Stomach (tissue), 9 donors: ENCODE results near the gene HECA. TPM values are rescaled to one million over a fixed set of nuclear protein-coding genes. Genes with fewer than 3 reads are reported as not detected.

Experiments
- DNase-seq, 2 donors: peaks; one replicate each; pipeline versions ENCODE4 v3.0.0 to v3.0.0-alpha.2; 2013 to 2019
- H3K27ac ChIP-seq, 5 donors: fragments of 200-600 bp in 4 of 5; sonication (generic) in 4 of 5; one replicate each; pipeline ENCODE4 v1.5.1; 2013 to 2019; ENCODE audit warnings: mild to moderate bottlenecking in 1 of 5, moderate library complexity in 1 of 5
- H3K27me3 ChIP-seq, 3 donors: fragments of 200-600 bp; sonication (generic); one replicate each; pipeline ENCODE4 v1.5.1; 2017 to 2019; ENCODE audit warnings: mixed run types in 1 of 3
- H3K36me3 ChIP-seq, 4 donors: fragments of 200-600 bp; sonication (generic); 1 replicate in 3 of 4; 2 replicates in 1 of 4; pipeline ENCODE4 v1.5.1; 2016 to 2019
- H3K4me1 ChIP-seq, 4 donors: fragments of 200-600 bp; sonication (generic); one replicate each; pipeline ENCODE4 v1.5.1; 2016 to 2019
- H3K4me3 ChIP-seq, 4 donors: fragments of 200-600 bp; sonication (generic) in 3 of 4; one replicate each; pipeline ENCODE4 v1.5.1; 2016 to 2019; ENCODE audit warnings: mild to moderate bottlenecking in 1 of 4
- H3K9me3 ChIP-seq, 4 donors: fragments of 200-600 bp; sonication (generic); one replicate each; pipeline ENCODE4 v1.5.1; 2016 to 2019
- EP300 ChIP-seq: sonication (generic); formaldehyde crosslinking; IDR thresholded peaks from one replicate; pipeline ENCODE4 v1.6.1; 2017; ENCODE audit warnings: antibody characterized with exemption
- POLR2A ChIP-seq, 4 donors: fragments of 450-650 bp; IDR thresholded peaks; one replicate each; pipeline ENCODE4 v1.6.1; 2016; ENCODE audit warnings: antibody characterized with exemption in 4 of 4, control low read depth in 2 of 4, mild to moderate bottlenecking in 1 of 4, moderate library complexity in 1 of 4
- POLR2AphosphoS5 ChIP-seq, 3 donors: sonication (generic); formaldehyde crosslinking; IDR thresholded peaks; one replicate each; pipeline ENCODE4 v1.6.1; 2016; ENCODE audit warnings: antibody characterized with exemption in 3 of 3
- whole genome bisulfite sequencing, 5 donors: extraction: QIAGEN DNeasy Blood & Tissue Kit in 3 of 5; methylation state at CpG; one replicate each; pipeline versions ENCODE4 v1.1.5 to v1.1.7; 2013 to 2018; 5-methylcytosine and 5-hydroxymethylcytosine counted together
- intact Hi-C: fragments of 100-400 bp; cut with DNase I; formaldehyde crosslinking; loops from one replicate; pipeline ENCODE4 v1.15.1; 2023; ENCODE audit warnings: low total_unique reads
- polyA plus RNA-seq, 3 donors: library from polyadenylated mRNA; stranded (reverse); fragments of 200-250 nt; gene quantifications; one replicate each; pipeline ENCODE4 v1.2.3, GENCODE V29; 2013
- total RNA-seq, 5 donors: library from RNA; depleted of rRNA; stranded (reverse); fragments of >200 nt; gene quantifications; one replicate each; pipeline versions ENCODE4 v1.1.0 to v1.2.3, GENCODE V29; 2014 to 2016
- TF ChIP-seq, protein P1 (sequence below), 7 experiments: fragments of 450-650 bp in 4 of 7; fragments of 200-600 bp in 3 of 7; sonication (generic) in 3 of 7; IDR thresholded peaks; one replicate each; pipeline ENCODE4 v1.5.1; 2016 to 2019; ENCODE audit warnings: antibody characterized with exemption in 7 of 7, control low read depth in 2 of 7, mild to moderate bottlenecking in 1 of 7
- donor health status: healthy with polysubstance abuse.
- donor health status: Bipolar disorder and iron deficiency.
- donor health status: healthy.

The HECA gene
- total and polyA plus RNA-seq, 8 donors, result 7.6 to 52.1 (median 31.0) TPM

DNA sequence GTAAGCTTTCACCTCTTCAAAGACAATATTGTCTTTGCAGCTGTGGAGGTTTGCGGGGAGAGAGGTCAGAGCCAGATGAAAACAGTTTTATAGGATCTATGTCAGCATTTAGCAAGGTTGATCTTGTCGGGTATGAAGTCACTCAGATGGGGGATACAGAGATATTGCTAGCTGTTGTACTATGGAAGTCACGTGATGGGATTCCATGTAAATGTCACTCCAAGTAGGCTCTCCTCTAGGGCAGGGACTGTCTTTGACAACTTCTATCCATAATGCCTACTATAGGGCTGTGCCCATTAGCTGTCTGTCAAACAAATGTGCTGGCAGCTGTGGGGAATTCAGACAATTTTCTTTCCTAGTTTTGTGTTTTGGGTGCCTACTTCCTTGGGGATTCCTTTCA is 54.8 kb downstream of the HECA start:
- 82 to 91% (median 89%) methylated on average over 3 of the region's 3 CpGs for WGBS, 5 donors
- no peak for DNase-seq
- Histone ChIP-seq H3K9me3 (no peaks in the 10 kb centered on the region), H3K27ac (no peak overlapping the region), H3K36me3 (no peaks in the 10 kb centered on the region), H3K4me1 (no peaks in the 10 kb centered on the region), H3K4me3 (no peak overlapping the region), H3K27me3 (no peaks in the 10 kb centered on the region)
- no peak for TF ChIP-seq EP300
- TF ChIP-seq POLR2AphosphoS5 (IDR thresholded peaks at IDR 0.05), result no peak
- intact Hi-C loops, result no loop called here

DNA sequence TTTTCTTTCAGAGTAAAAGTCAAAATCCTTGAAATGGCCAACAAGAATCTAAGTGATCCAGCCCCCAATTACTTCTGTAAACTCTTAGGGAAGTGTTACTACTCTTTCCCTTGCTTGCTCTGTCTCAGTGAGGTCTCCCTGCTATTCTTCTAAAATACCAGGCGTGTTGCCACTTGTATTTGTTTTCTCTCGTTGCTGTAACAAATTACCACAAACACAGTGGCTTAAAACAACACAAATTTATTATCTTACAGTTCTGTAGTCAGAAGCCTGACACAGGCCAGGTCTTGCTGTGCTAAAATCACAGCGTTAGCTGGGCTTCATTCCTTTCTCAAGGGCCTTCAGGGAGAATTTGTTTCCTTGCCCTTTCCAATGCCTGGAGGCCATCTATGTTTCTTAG is 59.9 kb downstream of the HECA start:
- no peaks in the 10 kb centered on the region for H3K9me3 ChIP-seq
- H3K27ac ChIP-seq, result no peak overlapping the region
- TF ChIP-seq EP300, result no peak
- no peak for TF ChIP-seq POLR2AphosphoS5 (IDR thresholded peaks at IDR 0.05)
- no peak for TF ChIP-seq POLR2A (IDR thresholded peaks at IDR 0.05)
- TF ChIP-seq, protein P1, sequence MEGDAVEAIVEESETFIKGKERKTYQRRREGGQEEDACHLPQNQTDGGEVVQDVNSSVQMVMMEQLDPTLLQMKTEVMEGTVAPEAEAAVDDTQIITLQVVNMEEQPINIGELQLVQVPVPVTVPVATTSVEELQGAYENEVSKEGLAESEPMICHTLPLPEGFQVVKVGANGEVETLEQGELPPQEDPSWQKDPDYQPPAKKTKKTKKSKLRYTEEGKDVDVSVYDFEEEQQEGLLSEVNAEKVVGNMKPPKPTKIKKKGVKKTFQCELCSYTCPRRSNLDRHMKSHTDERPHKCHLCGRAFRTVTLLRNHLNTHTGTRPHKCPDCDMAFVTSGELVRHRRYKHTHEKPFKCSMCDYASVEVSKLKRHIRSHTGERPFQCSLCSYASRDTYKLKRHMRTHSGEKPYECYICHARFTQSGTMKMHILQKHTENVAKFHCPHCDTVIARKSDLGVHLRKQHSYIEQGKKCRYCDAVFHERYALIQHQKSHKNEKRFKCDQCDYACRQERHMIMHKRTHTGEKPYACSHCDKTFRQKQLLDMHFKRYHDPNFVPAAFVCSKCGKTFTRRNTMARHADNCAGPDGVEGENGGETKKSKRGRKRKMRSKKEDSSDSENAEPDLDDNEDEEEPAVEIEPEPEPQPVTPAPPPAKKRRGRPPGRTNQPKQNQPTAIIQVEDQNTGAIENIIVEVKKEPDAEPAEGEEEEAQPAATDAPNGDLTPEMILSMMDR (IDR thresholded peaks at IDR 0.05), result no peak
- H3K36me3 ChIP-seq, result no peaks in the 10 kb centered on the region
- no peak overlapping the region for H3K4me3 ChIP-seq
- H3K4me1 ChIP-seq, result no peaks in the 10 kb centered on the region
- intact Hi-C loops, result no loop called here
- no peak for DNase-seq
- no peaks in the 10 kb centered on the region for H3K27me3 ChIP-seq
- 58 to 71% (median 63%) methylated on average over 3 of the region's 3 CpGs for WGBS, 5 donors

DNA sequence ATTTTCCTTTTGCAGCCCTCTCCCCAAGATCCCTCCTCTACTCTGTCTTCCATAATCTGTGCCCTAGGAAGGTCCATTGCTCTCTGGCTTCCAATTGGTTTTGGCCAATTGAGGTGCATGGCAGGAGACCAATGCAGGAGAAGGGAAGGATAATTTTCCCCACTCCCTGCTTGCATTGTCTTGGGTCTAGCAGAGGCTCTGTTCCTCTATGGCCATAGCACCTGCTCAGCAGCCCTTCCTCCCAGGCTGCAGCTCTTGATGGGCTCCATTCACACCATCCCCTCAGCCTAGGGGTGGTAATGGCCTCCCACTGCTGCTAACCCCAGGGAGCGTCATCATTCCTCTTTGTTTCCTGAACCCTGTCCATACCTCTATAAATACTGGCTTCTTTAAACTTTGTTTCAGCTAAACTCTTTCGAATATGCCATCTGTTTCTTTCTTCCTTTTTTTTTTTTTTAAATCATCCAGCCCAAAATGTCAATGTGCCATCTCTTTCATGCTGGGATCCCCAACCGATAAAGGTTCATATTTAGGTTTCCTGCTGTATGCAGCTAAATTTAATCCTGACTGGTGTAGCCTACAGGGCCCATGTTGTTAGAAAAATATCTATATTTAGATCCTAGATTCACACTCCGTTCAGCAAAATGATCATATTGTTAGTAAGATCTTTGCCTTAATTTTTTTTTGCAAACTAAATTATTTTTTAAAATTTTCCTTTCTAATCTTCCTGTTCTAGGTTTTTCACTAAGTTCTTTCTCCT is 63.8 kb downstream of the HECA start:
- Histone ChIP-seq H3K27me3 (no peaks in the 10 kb centered on the region), H3K9me3 (no peaks in the 10 kb centered on the region), H3K27ac (no peak overlapping the region), H3K4me3 (no peak overlapping the region), H3K36me3 (no peaks in the 10 kb centered on the region), H3K4me1 (no peaks in the 10 kb centered on the region)
- intact Hi-C loops, result no loop called here
- DNase-seq, result no peak
- TF ChIP-seq, protein P1 (IDR thresholded peaks at IDR 0.05), result no peak
- no peak for TF ChIP-seq POLR2A (IDR thresholded peaks at IDR 0.05)
- TF ChIP-seq EP300, result no peak
- TF ChIP-seq POLR2AphosphoS5 (IDR thresholded peaks at IDR 0.05), result no peak
- WGBS, 5 donors, result 85 to 92% (median 88%) methylated on average over 4 of the region's 4 CpGs

GRCh38 chr6:139201378-139201777 is 66.5 kb downstream of the HECA start:
- no peaks in the 10 kb centered on the region for H3K4me1 ChIP-seq
- H3K27ac ChIP-seq, result no peak overlapping the region
- H3K36me3 ChIP-seq, result no peaks in the 10 kb centered on the region
- WGBS, 5 donors, result 90 to 95% (median 94%) methylated on average over 4 of the region's 4 CpGs
- no peak overlapping the region for H3K4me3 ChIP-seq
- peaks cover 9 to 16% (median 14%) of the 10 kb centered on the region in 4 donors for H3K9me3 ChIP-seq
- intact Hi-C loops, result no loop called here
- TF ChIP-seq, protein P1 (IDR thresholded peaks at IDR 0.05), result no peak
- no peak for TF ChIP-seq POLR2A (IDR thresholded peaks at IDR 0.05)
- no peak for DNase-seq
- no peaks in the 10 kb centered on the region for H3K27me3 ChIP-seq

DNA sequence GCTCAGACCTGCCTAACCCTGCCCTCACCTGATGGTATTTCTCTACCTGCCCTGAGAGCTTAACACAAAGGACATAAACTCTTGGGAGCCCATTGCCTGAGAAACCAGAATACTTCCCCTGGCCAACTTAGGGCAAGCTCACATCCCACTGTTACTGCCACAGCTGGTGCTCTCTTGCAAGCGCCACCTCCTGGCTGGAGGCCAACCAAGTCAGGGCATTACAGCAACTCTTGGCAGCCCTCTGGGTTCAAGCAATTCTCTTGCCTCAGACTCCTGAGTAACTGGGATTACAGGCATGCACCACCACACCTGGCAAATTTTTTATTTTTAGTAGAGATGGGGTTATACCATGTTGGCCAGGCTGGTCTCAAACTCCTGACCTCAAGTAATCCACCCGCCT is 70.1 kb downstream of the HECA start:
- Histone ChIP-seq H3K4me3 (no peak overlapping the region), H3K36me3 (no peaks in the 10 kb centered on the region), H3K27ac (no peak overlapping the region), H3K4me1 (no peaks in the 10 kb centered on the region), H3K27me3 (no peaks in the 10 kb centered on the region), H3K9me3 (peaks cover 13 to 30% (median 18%) of the 10 kb centered on the region in 4 donors)
- TF ChIP-seq POLR2AphosphoS5 (IDR thresholded peaks at IDR 0.05), result no peak
- DNase-seq, result no peak
- 94 to 100% (median 94%) methylated on average over 2 of the region's 2 CpGs for WGBS, 5 donors
- intact Hi-C loops, result no loop called here
